Brain pericyte (primary cell): Measurements from ENCODE around the gene OR6X1.

Experiments used
- DNase-seq: peaks from one replicate; pipeline ENCODE4 v3.0.0-alpha.2; 2012; ENCODE audit warnings: low read depth, low spot score

The OR6X1 gene

DNA sequence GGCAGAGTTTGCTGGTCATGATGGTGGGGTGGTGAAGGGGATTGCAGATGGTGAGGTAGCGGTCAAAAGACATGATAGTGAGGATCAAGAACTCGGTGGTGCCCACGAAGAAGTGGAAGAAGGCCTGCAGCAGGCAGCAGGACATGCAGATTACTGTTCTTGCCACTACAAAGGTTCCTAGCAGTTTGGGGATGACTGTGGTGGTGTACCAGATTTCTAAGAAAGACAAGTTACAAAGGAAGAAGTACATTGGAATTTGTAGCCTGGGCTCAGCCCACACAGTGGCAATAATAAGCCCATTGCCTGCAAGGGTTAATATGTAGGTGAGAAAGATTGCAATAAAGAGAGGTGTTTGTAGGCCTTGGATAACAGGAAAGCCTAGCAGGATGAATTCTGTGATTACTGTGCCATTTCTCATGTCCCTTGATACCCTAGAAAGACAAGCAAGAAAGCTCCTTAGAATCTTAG, at the start of gene OR6X1:
Gene OR6X1 (minus strand): TSS at position 418 of the 468 bp plus-strand sequence. CDS start 0 bp downstream, at position 418.
- no peak for DNase-seq

- DNase-seq, result no peak
These were observed 47.4 kb upstream of the OR6X1 start for GRCh38 chr11:123801765-123802164.

DNA sequence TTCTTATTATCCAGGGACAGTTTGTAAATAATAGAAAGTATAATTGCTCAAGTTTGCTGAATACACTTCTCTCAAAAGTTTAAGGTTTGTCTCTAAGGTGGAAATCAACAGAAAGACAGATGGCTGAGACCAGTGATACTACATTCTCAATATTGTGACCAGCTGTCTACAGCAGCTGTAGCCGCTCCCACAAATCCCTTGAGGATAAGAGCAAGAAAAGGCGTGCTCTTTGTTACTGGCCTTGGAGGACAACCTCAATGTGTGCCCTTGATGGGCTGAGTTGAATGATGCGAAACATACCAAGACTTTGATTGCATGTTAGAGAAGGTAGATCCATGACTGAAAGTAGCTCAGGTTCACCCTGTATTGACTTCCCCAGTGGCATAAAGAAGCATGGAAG, 45.7 kb upstream of the OR6X1 start:
- DNase-seq, result no peak

GRCh38 chr11:123799438-123799837, 45.1 kb upstream of the OR6X1 start:
- DNase-seq, result no peak

DNA sequence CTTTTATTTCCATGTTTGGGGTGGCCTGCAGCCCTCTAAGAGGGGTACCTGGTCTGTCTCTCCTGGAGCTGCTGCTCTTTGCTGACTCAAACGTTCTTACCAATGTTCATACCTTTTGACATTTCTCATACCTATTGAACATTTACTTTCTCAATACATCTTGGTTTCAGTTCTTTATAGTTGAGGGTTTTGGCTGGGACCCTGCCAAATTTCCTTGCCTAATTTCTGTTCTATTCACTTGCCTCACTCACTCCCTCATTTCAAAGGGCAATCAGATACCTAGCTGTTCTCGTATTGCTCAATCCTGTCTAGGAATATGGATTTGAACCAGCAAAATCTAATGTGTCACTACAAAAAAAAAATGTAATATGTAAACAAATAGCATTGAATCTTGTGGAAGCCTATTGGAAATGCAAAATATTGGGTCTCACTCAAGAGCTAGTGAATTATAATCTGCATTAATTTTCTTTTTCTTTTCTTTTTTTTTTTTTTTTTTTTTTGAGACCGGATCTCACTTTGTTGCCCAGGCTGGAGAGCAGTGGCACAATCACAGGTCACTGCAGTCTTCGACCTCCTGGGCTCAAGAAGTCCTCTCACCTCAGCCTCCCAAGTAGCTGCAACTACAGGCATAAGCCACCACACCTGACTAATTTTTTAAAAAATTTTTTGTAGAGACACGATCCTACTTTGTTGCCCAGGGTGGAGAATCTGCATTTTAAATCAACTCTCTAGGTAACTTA, 44.4 kb upstream of the OR6X1 start:
- DNase-seq, result no peak

DNA sequence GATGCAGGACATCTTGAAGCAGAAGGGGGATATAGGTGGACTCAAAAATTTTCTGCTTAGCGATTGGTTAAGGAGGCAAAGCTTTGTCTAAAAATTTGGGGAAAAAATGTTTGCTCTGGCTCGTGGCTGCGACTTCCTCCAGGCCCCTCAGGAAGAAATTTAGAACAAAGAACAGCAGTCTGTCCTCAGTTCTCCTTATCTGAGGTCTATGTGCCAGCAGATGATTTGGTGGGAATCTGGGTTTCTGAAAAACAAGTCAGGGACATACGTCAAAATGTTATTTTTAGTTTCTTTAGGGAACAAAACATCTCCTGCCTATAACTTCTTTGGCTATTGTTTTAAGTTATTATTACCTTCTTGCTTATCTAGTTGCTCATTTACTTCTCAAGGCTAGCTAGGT, 43.8 kb upstream of the OR6X1 start:
- no peak for DNase-seq

GRCh38 chr11:123797541-123797940, 43.2 kb upstream of the OR6X1 start:
- DNase-seq, result no peak

DNA sequence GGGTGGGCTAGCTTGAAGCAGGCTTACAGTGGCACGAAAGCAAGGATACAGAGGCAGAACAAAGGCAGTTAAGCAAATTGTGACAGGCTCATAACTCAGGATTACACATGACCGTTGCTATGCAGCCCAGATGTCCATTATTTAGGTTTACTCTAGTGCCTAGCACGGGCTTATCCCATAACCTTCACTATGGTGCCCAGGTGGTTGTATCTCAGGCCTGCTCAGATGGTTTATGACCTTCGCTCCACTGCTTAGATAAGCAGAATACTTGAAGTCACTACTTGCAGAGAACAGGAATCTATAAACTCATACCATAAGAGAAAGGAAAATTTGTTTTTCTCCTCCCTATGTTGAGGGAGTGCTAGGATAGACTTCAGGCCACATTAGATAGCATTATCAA, 42.8 kb upstream of the OR6X1 start:
- no peak for DNase-seq

DNA sequence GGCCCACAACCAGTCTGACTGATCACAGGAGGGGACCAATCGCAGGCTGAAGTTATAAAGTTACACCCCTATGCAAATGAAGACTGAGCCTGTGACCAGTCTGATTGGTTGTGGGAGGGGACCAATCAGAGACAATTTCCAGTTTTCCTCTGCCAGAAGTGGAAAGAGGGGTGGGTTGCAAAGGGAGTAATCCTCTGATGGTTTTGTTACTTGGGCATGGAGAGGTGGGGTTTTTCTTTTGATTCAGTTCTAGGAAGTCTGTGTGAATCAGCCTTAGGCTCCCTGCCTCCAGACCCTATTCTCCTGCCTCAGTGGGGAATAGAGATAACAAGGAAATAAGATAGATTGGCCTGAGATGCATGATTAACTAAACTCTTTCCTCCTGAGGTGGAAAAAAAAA, 41.9 kb upstream of the OR6X1 start:
- DNase-seq, result no peak

GRCh38 chr11:123783536-123783935, 29.2 kb upstream of the OR6X1 start:
- DNase-seq, result no peak

- no peak for DNase-seq
These were observed 24.2 kb upstream of the OR6X1 start for GRCh38 chr11:123778511-123778910.

- no peak for DNase-seq
These were observed 21.6 kb upstream of the OR6X1 start for GRCh38 chr11:123775715-123776549.

- no peak for DNase-seq
These were observed 21.0 kb upstream of the OR6X1 start for GRCh38 chr11:123775289-123775688.

- no peak for DNase-seq
These were observed 19.6 kb upstream of the OR6X1 start for GRCh38 chr11:123773959-123774358.

DNA sequence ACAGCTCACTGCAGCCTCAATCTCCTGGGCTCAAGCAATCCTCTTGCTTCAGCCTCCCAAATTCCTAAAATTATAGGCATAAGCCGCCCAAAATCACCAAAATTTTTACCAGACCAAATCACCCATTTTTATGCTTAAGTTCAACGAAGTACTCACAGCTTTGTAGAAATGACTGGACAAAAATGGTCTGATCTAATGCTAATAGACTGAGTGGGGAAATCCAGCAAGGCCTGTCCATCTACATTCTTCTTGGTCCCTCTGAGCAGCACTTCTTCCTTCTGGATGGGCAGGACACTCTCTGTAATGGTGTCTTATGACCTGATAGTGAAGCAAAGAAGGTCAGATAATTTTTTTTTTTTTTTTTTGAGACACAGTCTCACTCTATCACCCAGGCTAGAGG, 18.7 kb upstream of the OR6X1 start:
- no peak for DNase-seq

DNA sequence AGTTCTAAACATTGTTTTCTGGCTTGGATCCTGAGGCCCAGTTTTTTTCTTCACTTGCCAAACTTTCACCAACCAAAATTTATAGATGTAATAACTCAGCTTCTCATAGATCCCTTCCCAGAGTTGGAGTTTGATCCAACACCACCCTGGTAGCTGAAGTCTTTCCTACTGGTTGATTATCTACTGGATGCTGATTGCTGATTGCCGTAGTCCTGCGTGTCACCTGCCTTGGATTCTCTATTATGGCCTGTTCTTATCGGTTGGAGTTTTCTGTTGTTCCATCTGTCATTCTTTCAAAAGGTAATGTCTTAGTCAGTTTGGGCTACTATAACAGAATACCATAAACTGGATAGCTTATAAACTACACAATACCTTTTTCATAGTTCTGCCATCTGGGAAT, 17.3 kb upstream of the OR6X1 start:
- no peak for DNase-seq

- no peak for DNase-seq
These were observed 16.4 kb upstream of the OR6X1 start for GRCh38 chr11:123770712-123771111.

- DNase-seq, result no peak
These were observed 11.3 kb upstream of the OR6X1 start for GRCh38 chr11:123765601-123766000.

- no peak for DNase-seq
These were observed 8.1 kb upstream of the OR6X1 start for GRCh38 chr11:123762422-123762821.

- no peak for DNase-seq
These were observed 6.6 kb upstream of the OR6X1 start for GRCh38 chr11:123760894-123761293.

DNA sequence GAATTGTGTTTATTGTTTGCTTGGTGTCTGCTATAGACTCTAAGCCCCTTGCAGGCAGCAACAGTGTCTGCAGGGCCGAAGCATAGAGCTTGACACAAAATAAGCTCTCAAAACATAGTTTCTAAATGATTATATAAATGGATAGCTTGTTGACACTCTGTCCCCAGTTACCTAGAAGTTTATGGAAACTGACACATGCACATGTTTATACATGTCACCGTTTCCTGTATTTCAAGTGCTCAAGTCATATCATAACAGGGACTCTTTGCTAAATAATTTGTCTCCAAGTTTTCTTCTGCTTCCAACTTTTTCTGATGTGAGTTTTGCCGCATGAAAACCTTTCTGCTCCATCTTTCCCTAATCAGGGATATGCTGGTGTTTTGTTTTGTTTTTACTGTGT, 3.7 kb upstream of the OR6X1 start:
- DNase-seq, result no peak

- no peak for DNase-seq
These were observed 1.5 kb upstream of the OR6X1 start for GRCh38 chr11:123755813-123756212.

DNA sequence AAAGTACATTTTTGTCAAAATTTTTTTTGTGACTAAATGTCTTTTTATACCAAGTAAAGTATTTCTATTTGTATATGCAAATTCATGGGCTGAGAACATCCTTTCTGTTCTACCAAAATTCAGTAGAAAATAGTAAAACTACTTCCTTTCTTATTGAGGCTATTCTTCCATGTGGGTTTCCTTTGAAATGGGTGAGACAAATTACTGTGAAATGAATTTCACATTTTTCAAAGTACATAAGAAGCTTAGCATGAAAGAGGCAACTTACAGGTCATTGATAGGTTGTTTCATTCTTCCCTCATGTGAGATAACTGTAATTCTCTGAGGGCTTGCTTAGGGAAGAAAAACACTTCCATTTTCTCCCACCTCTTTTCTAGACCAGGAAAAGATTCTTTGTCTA, 1.0 kb upstream of the OR6X1 start:
- no peak for DNase-seq
